ENCODE measurements around the gene ZNF76. TPM values are rescaled to one million over a fixed set of nuclear protein-coding genes. Genes with fewer than 3 reads are reported as not detected.

The ZNF76 gene
- total RNA-seq, 1 donor from 2014 or later, result 45.0 TPM

DNA sequence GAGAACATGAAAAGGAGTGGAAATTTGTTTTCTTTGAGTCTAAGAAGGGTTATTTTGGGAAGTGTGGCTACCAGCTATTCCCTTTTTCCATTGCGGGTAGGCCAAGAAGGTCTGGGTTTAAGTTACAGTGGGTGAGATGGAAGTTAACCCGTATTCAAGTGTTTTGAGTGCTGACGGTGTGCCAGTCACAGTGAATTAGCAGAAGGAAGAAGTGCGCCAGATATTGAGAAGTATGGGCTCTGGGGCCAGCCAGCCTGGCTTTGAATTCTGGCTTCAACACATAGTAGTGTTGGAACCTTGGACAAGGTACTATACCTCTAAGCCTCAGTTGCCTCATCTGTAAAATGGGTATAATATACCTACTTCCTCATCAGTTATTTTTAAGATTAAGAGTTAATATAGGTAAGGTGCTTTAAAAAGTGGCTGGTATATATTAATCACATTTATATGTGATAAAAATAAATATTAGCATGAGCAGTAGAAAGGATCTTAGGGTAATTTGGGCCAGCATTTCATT lies 16.3 kb downstream of the ZNF76 start:
- Mint-ChIP-seq H3K36me3 (ENCODE audit: low read depth) (no peaks in the 10 kb centered on the region), H3K27me3 (ENCODE audit: low read depth) (no peaks in the 10 kb centered on the region), H3K4me3 (no peak overlapping the region), H3K27ac (ENCODE audit: unreplicated experiment) (no peak overlapping the region), H3K4me1 (peaks cover 17% of the 10 kb centered on the region), H3K9me3 (no peaks in the 10 kb centered on the region)
- TF ChIP-seq, protein P1, sequence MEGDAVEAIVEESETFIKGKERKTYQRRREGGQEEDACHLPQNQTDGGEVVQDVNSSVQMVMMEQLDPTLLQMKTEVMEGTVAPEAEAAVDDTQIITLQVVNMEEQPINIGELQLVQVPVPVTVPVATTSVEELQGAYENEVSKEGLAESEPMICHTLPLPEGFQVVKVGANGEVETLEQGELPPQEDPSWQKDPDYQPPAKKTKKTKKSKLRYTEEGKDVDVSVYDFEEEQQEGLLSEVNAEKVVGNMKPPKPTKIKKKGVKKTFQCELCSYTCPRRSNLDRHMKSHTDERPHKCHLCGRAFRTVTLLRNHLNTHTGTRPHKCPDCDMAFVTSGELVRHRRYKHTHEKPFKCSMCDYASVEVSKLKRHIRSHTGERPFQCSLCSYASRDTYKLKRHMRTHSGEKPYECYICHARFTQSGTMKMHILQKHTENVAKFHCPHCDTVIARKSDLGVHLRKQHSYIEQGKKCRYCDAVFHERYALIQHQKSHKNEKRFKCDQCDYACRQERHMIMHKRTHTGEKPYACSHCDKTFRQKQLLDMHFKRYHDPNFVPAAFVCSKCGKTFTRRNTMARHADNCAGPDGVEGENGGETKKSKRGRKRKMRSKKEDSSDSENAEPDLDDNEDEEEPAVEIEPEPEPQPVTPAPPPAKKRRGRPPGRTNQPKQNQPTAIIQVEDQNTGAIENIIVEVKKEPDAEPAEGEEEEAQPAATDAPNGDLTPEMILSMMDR (conservative IDR thresholded peaks at IDR 0.05), result no peak
- DNase-seq (ENCODE audit: low read depth, low spot score), result no peak

- Mint-ChIP-seq H3K9me3 (no peaks in the 10 kb centered on the region), H3K27me3 (ENCODE audit: low read depth) (no peaks in the 10 kb centered on the region), H3K36me3 (ENCODE audit: low read depth) (peaks cover 3% of the 10 kb centered on the region), H3K4me1 (peaks cover 17% of the 10 kb centered on the region), H3K27ac (ENCODE audit: unreplicated experiment) (no peak overlapping the region), H3K4me3 (no peak overlapping the region)
- no peak for DNase-seq (ENCODE audit: low read depth, low spot score)
- TF ChIP-seq, protein P1 (conservative IDR thresholded peaks at IDR 0.05), result no peak
Observed at GRCh38 chr6:35278708-35279107, 19.2 kb downstream of the ZNF76 start.

DNA sequence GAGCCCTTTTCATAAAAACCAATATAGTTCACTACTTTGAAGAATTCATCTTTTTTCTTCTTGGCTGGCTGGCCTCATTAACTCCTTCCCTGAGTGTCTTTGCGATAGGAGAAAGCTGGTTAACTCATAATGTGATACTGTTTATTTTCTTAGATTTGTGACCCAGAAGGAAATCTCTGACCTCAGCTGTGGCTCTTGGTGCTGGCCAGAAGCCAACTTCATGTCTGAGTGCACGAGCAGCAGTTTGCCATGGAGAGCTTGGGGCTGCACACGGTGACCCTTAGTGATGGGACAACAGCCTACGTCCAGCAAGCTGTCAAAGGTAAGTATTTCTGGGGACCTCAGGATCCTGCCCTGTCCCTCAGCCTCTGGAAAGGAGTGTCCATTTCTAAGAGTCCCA lies 21.4 kb downstream of the ZNF76 start:
- Mint-ChIP-seq H3K4me1 (no peaks in the 10 kb centered on the region), H3K27me3 (ENCODE audit: low read depth) (no peaks in the 10 kb centered on the region), H3K9me3 (no peaks in the 10 kb centered on the region), H3K36me3 (ENCODE audit: low read depth) (peaks cover 3% of the 10 kb centered on the region), H3K4me3 (no peak overlapping the region), H3K27ac (ENCODE audit: unreplicated experiment) (no peak overlapping the region)
- TF ChIP-seq, protein P1 (conservative IDR thresholded peaks at IDR 0.05), result no peak
- no peak for DNase-seq (ENCODE audit: low read depth, low spot score)

GRCh38 chr6:35282472-35282871 lies 22.9 kb downstream of the ZNF76 start:
- no peak for DNase-seq (ENCODE audit: low read depth, low spot score)
- TF ChIP-seq, protein P1 (conservative IDR thresholded peaks at IDR 0.05), result no peak
- Mint-ChIP-seq H3K27ac (ENCODE audit: unreplicated experiment) (no peak overlapping the region), H3K4me3 (no peak overlapping the region), H3K9me3 (no peaks in the 10 kb centered on the region), H3K4me1 (no peaks in the 10 kb centered on the region), H3K27me3 (ENCODE audit: low read depth) (no peaks in the 10 kb centered on the region), H3K36me3 (ENCODE audit: low read depth) (peaks cover 6% of the 10 kb centered on the region)

GRCh38 chr6:35283361-35283760 lies 23.8 kb downstream of the ZNF76 start:
- H3K36me3 Mint-ChIP-seq (ENCODE audit: low read depth), result peaks cover 6% of the 10 kb centered on the region
- H3K27ac Mint-ChIP-seq (ENCODE audit: unreplicated experiment), result no peak overlapping the region
- no peaks in the 10 kb centered on the region for H3K27me3 Mint-ChIP-seq (ENCODE audit: low read depth)
- DNase-seq (ENCODE audit: low read depth, low spot score), result no peak
- H3K9me3 Mint-ChIP-seq, result no peaks in the 10 kb centered on the region
- H3K4me3 Mint-ChIP-seq, result no peak overlapping the region
- no peaks in the 10 kb centered on the region for H3K4me1 Mint-ChIP-seq
- TF ChIP-seq, protein P1 (conservative IDR thresholded peaks at IDR 0.05), result no peak

Measured in neural crest cell (in vitro differentiated cells).